Inflammatory macrophage (primary cell): ENCODE data around the gene SPOCD1.

ENCODE experiments used
- DNase-seq, 2 donors: peaks; one replicate each; pipeline ENCODE4 v3.0.0-alpha.2; 2020 to 2022

The SPOCD1 gene

GRCh38 chr1:31799895-31800673 is 15.7 kb downstream of the SPOCD1 start:
- peak in 1 of 2 donors; percentile 62 for DNase-seq

- DNase-seq: no peak
These were observed 16.5 kb downstream of the SPOCD1 start for GRCh38 chr1:31799196-31799894.

GRCh38 chr1:31798433-31799195 is 17.2 kb downstream of the SPOCD1 start:
- peak; percentile 93 to 94 for DNase-seq

GRCh38 chr1:31798086-31798432 is 17.8 kb downstream of the SPOCD1 start:
- peak in 1 of 2 donors; percentile 0 for DNase-seq

GRCh38 chr1:31797216-31797615 is 18.6 kb downstream of the SPOCD1 start:
- DNase-seq: peak in 1 of 2 donors; percentile 0

- DNase-seq: peak in 1 of 2 donors; percentile 0
These were observed 19.1 kb downstream of the SPOCD1 start for GRCh38 chr1:31796707-31797106.

GRCh38 chr1:31795801-31796621 is 19.8 kb downstream of the SPOCD1 start:
- DNase-seq: no peak

- no peak for DNase-seq
These were observed 20.6 kb downstream of the SPOCD1 start for GRCh38 chr1:31795096-31795675.

GRCh38 chr1:31793586-31794285 is 22.1 kb downstream of the SPOCD1 start:
- DNase-seq: no peak

- no peak for DNase-seq
These were observed 22.7 kb downstream of the SPOCD1 start for GRCh38 chr1:31793086-31793485.

GRCh38 chr1:31792541-31792940 is 23.3 kb downstream of the SPOCD1 start:
- no peak for DNase-seq

- DNase-seq: no peak
These were observed 23.7 kb downstream of the SPOCD1 start for GRCh38 chr1:31792116-31792515.

GRCh38 chr1:31791131-31791858 is 24.5 kb downstream of the SPOCD1 start:
- DNase-seq: no peak

- DNase-seq: no peak
These were observed 25.2 kb downstream of the SPOCD1 start for GRCh38 chr1:31790641-31791091.

- no peak for DNase-seq
These were observed 25.7 kb downstream of the SPOCD1 start for GRCh38 chr1:31790140-31790539.

- peak; percentile 86 to 91 for DNase-seq
These were observed 26.4 kb downstream of the SPOCD1 start for GRCh38 chr1:31789259-31790065.

- no peak for DNase-seq
These were observed 27.0 kb downstream of the SPOCD1 start for GRCh38 chr1:31788825-31789256.

GRCh38 chr1:31788138-31788824 is 27.5 kb downstream of the SPOCD1 start:
- DNase-seq: peak; percentile 96

- DNase-seq: no peak
These were observed 28.1 kb downstream of the SPOCD1 start for GRCh38 chr1:31787786-31788137.
